Stimulated activated CD8-positive, alpha-beta memory T cell treated with anti-CD3 and anti-CD28 coated beads, Interleukin-15, amount 100 ng/mL, for 4 hours (primary cell): ENCODE results near the gene PPARG.

ENCODE experiments used
- DNase-seq, 2 donors: peaks; one replicate each; pipeline ENCODE4 v3.0.0-alpha.2; 2020; ENCODE audit warnings: low read depth in 2 of 2

The PPARG gene

GRCh38 chr3:12413721-12414255, 124.9 kb downstream of the PPARG start:
- DNase-seq = no peak

DNA sequence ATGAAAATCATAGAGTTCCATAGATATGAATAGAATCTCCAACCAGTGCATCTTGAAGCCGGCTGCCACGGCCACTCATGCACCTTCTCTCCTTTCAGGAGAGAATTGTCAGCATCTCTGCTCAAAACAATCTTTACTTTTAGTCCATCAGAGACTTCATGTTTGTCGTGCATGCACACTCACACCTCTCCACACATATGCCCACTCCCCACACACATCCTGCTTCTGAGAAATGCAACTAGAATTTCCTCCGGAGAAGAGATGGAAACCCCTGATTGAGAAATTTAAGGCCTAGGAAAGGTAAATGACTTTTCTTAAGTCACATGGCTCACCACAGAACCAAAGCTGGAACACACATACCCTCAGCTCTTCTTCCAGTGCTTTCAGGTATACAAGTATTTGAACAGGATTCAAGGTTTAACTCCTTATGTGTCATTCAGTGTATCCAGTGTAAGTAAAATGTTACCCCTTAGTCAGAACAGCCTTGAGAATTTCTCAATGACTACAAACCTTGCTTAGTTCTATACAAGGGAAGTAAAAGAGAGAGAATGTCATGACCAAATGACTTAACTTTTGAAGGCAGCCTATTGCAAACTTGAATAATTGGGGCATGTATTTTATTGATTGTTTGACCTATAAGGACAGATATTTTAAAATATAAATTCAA, 126.3 kb downstream of the PPARG start:
- no peak for DNase-seq

DNA sequence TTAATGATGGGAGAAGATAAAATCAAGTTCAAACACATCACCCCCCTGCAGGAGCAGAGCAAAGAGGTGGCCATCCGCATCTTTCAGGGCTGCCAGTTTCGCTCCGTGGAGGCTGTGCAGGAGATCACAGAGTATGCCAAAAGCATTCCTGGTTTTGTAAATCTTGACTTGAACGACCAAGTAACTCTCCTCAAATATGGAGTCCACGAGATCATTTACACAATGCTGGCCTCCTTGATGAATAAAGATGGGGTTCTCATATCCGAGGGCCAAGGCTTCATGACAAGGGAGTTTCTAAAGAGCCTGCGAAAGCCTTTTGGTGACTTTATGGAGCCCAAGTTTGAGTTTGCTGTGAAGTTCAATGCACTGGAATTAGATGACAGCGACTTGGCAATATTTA, 127.9 kb downstream of the PPARG start:
- no peak for DNase-seq

GRCh38 chr3:12420393-12420792, 131.5 kb downstream of the PPARG start:
- DNase-seq = no peak

DNA sequence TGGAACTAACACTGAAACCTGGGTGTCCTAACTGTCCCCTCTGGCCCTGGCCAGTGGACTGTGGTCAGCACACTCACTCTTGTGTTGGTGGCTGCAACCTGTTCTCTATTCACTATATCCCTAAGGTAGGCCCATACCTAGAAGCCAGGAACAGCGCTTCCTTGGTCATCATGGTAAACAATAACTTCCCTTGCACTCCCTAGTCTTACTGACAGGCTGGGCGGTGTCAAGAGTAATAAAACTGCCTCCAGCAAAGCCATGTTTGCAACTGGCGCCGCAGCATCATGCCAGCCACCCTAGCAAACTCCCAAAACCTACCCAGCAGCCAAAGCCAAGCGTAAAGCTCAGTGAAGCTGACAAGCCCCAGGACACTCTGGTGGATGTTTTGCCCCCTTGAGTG, 132.3 kb downstream of the PPARG start:
- DNase-seq = no peak

GRCh38 chr3:12423131-12423530, 134.3 kb downstream of the PPARG start:
- DNase-seq = no peak

GRCh38 chr3:12423918-12424630, 135.2 kb downstream of the PPARG start:
- DNase-seq = no peak

DNA sequence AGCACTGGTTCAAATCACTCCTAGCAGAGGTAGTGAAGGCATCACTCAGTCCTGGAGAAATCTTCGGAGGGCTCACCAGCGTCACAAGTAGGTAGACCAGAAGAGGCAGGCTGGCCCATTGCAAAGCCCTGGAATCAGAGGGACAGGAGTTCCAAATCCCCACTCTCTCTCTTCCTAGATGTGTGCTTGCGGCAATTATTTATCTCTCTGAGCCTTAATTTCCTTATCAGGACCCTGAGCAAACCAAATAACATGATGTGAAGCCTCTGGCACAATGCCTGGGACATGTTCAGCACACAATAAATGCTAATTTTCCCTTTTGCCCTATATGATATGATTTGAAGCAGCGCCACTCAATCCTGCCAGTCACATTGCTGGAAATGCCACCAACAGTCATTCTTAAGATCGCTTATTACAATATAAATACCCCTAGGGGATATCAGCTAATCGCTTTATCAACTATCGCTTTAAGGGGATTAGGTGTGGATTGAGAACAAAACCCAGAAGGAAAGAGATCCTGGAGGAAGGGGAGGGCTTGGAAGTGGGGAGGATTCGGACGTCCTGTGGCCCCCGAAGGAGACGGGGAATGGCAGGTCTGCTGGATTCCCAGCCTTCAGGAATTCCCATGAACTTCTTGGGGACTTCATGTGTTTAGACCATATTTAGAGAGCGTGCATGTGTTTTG, 135.9 kb downstream of the PPARG start:
- DNase-seq = no peak

DNA sequence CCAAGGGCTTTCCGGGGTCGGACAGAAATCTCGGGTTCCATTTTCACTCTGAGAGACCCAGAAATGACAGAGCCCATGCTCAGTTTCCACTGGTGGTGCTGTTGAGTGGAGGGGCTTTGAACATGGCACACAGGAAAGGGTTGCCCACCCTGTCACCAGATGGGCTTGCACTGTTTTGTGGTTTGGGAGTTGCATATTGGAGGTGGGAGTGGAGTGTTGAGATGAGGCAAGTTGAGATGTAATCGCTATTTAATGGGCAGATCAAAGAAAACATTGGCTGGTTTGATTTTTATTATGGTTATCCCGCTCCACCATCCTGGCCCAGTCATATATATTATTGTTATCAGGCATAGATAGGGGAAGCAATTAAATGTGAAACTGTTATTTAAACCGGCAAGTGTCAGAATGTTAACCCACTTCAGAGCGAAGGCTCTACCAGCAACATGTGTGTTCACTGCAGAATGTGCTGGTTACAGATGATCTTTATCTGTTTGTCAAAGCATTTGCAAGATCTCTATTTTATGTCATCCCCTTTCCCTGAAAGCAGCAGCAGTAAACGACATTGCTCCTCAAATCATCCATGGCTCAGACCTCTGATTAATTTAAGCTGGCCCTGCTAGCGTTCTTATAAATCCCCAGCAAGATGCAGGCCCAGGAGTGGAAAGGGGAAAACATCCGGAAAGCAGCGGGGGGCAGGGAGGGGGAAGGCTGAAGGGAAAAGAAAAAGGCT, 137.1 kb downstream of the PPARG start:
- DNase-seq = no peak

DNA sequence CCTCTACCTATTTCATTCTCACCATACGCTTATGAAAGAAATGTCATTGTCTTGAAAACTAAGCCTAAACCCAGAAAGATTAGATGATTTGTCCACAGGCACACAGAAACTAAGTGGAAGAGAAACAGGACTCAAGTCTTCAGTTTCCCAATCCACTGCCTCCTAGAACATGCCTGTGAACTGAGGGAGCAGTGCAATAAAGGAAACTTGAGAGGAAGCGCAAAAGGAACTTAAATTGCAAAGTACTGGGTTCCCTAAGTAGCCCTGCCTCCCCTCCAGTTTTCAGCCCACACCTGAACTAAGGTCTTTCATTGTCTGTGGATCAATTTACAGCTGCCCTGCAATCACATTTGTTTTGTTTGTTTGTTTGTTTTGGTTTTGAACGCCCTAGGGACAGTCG, 138.7 kb downstream of the PPARG start:
- no peak for DNase-seq

DNA sequence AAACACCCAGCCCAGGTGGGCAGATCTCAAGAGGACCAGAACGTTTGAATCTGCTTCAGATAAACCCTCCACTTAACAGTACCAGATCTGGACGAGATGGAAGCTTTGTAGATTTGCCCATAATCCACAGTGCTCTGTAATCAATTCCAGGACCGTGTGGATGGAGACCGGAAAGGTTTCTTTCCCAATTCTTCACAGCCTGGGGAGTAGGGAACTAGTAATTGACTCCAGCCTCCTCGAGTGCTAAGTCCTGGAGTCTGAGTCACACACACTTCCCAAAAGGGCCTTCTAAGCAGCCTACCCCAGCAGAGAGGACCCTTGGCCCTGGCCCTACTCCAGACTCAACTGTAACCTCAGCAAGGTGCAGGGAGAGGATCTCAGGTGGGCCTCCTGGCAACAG, 139.3 kb downstream of the PPARG start:
- no peak for DNase-seq

GRCh38 chr3:12430086-12430485, 141.2 kb downstream of the PPARG start:
- no peak for DNase-seq

DNA sequence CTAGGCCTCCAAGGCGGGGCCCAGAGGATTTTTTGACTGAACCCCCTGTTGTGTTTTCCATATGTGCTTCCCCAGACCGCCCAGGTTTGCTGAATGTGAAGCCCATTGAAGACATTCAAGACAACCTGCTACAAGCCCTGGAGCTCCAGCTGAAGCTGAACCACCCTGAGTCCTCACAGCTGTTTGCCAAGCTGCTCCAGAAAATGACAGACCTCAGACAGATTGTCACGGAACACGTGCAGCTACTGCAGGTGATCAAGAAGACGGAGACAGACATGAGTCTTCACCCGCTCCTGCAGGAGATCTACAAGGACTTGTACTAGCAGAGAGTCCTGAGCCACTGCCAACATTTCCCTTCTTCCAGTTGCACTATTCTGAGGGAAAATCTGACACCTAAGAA, 145.0 kb downstream of the PPARG start:
- DNase-seq = no peak

GRCh38 chr3:12436514-12437220, 147.8 kb downstream of the PPARG start:
- DNase-seq = no peak

DNA sequence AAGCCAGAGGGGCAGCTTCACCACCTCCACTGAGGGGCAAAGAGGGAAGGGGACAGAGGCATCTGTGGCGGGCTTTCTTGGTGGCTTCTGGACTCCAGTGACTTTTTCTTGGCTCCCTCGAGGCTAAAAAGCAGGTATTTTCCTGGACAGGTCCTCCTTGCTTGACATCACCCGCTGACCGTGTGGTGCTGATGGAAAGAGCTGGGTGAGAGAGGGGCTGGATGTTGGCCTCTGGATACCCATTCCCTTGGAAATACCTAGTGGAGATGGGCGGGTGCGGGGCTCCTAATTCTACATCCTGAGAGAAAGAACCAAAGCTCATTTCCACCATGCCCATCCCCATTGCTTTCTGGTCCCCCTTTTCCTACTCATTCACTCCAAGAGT, 148.3 kb downstream of the PPARG start:
- no peak for DNase-seq

DNA sequence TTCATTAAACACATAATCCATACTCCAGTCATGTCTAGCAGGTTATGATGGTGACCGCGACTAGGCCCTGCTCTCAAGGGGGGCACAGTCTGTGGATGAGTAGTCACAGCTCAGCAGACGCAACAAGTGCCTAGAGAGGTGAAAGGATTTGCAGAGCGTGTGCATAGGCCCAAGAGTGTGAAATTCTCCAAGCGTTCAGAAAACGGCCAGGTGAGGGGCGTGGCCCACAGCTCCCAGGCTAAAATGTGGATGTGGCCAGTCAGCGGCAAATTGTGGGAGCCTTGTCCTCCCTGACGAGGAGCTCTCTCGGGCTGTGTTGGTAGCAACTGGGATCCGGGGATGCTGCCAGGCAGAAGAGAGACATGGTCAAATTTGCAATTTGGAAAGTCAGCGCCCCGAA, 149.0 kb downstream of the PPARG start:
- DNase-seq = no peak

DNA sequence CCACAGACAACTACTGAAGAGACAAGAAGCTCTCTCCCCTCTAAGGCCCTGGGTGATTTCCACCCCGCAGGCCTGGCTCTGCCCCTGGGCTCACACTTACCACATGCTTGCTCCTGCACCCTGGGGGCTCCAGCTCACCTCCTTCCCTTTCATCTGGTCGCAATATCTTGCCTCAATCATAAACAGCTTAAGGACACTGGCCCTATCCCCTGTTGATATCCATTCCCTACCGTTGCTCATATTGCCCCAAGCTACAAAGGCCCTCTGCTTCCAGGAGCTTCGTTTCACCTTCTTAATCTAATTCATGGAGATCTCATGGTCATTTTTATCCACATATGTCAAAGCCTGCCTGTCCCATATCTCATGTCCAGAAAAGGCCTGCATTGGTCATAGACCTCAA, 149.4 kb downstream of the PPARG start:
- no peak for DNase-seq

- DNase-seq = no peak
Observed at GRCh38 chr3:12439161-12439940, 150.5 kb downstream of the PPARG start.

DNA sequence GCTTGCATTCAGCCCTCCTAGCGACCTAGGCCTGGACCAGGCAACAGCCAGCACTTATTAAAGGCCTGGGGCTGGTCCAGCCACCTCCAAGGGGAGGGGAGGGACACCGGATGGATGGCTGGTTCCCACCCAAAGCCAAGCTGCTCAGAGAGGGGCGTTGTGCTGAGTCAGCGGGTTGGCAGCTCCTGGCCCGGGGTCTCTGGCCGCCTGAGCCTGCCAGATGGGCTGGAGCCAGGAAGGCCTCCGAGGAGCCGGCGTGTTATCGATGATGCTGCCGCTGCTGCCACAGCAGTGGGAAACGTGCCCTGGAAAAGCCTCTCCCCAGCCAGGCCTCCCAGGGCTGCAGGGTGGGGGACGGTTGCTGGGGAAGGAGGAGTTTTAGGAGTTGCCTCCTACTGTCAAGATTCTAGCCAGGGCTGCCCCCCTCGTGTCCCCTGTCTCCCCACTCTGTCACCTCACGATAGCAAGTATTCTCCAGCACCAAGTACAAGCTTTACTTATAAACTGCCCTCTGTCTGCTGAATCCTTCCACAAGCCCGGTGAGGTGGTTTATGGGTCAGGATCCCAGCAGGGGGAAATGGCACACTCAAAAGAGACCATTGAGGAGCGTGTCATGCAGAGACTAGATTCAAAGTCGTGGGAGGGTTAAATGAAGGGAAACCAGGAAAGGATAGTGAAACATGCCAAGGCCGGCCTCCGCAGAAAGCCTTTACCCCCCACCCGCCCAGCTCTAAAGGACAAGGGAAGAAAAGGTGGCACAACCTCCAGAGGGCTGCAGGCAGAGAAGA, 152.3 kb downstream of the PPARG start:
- no peak for DNase-seq
